Stimulated activated CD4-positive, alpha-beta T cell treated with anti-CD3 and anti-CD28 coated beads, Interleukin-4, amount 100 ng/mL, for 4 hours (primary cell): ENCODE data around the gene TMEM37.

Source experiments
- DNase-seq, 2 experiments: peaks; one replicate each; pipeline ENCODE4 v3.0.0-alpha.2; 2020

The TMEM37 gene

DNA sequence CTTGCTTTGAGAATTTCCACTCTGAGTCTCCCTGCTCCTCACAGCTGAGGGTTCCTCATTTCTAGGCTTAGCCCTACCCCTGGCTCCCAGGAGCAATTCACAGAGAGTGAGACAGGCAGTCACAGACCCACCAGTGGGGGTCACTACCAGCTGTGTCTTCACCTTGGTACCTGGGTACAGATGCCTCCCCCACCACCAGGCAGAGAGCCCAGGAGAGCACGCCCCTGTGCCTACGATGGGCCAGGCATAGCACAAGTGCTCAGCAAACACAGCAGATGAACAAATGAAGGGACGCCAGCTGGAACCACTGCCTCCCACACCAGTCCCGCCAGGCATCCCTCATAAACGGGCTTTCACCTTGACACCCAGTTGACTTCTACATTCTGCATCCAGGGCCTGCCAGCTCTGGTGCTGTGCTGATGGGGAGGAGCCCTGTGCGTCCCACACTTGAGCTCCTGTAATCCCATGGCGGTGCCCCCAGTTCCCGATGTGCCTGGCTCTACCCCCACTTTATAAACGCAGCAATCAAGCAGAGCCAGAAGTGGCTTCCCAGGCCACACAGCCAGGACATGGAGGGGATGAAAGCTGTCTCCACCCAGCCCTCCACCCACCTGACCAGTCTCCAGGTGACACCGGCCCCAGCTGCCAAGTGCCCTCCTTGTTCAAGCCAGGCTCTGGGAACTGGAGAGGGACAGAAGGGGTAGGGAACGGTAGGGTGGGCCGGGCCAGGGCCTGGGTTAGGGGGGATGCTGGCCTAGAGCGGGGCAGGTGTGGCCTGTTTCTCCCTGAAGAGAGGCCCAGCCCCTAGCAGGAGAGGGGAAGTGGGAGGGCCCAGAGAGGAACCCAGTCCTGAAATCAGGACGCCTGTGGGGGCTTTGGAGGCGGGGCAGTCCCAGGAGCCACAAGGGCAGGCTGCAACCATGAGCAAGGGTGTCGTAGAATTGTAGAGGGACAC, 50.1 kb downstream of the TMEM37 start:
- no peak for DNase-seq

DNA sequence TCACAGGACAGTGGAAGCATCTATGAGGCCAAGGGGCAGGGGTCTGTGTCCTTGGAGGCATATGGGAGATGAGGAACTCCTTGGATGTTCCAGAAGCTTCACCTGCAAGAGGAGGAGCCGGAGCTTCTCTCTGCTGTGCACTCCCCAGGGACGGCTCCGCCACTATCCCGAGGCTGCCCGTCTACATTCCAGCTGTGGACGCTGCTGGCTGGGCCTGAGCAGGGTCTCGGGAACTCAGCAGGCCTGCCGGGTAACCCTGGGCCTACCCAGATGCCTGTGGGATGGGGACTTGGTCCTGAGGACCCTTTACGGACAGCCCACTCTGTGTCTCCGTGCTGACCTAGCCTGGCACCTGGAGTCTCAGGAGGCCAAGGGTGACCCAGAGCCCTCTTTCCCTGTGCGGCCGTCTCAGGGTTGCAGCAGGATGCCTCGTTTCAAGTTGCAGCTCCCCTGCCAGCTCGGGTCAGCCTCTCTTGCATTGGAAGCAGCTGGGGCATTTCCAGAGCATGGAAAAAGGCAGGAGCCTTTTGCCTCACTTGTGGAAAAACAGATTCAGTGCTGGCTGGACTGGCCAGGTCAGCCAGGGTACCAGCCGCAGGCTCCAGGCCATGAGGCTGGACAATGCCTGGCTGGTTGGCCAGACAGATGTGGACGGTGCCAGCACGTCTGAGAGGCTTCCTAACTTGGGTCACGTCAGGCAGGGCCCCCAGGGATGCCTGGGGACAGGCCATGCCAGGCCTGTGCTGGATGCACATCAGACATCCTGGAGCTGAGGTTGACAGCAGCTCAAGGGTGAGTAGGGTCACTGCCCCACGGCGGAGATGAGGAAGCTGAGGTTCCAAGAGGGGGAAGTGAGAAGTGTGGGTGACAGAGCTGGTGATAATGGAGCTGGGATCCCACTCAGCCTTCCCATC, 51.1 kb downstream of the TMEM37 start:
- DNase-seq, result no peak

DNA sequence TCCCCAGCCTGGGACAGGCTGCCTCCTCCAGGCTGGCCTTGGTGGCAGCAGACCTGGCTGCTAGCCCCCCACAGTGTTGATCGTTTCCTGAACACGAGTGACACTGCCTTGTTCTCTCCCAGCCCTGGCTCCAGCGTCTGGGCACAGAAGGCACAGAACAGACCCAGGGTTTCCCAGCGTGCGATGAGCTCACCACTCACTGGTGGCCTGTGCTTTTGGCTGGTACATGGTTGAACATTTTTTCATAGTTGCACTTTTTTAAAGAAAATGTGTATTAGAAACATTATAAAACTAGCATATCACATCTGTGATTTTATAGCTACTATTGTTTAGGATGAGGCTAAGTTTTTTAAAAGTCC, 51.7 kb downstream of the TMEM37 start:
- no peak for DNase-seq

DNA sequence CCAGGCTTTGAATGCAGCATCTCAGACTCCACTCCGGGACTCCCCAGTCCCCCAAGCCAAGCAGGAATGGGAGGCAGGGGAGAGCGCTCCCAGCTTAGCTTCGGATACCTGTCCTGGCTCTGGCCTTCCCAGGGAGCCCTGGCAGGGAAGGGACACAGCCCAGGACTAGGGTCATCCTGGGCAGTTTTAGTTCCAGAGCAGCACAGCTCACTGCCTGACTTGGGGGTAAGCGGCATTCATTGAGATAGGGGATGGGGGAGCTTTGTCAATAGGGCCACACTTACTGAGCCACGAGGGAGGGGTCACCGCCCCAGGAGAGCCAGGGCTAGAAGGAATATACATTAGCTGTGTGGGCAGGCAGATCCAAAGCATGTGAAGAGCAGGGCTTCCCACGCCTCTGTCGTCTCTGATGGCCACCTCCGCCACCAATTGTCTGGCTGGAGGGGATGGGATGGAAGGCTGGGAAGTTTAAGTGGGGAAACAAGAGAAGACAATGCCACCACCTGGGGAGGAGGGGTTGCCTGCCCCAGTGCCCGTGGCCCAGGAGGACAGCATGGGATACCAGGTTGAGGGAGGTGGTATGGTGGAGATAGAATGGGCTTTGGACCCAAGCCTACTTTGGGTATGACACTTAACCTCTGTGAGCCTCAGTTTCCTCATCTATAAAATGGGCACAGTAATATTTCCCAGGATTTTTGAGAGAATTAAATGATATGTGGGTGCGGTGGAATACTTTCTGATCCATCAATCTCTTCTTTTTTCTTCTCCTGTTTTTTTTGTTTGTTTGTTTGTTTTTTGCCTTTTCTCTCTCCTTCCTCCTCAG, 52.5 kb downstream of the TMEM37 start:
- DNase-seq, result no peak

DNA sequence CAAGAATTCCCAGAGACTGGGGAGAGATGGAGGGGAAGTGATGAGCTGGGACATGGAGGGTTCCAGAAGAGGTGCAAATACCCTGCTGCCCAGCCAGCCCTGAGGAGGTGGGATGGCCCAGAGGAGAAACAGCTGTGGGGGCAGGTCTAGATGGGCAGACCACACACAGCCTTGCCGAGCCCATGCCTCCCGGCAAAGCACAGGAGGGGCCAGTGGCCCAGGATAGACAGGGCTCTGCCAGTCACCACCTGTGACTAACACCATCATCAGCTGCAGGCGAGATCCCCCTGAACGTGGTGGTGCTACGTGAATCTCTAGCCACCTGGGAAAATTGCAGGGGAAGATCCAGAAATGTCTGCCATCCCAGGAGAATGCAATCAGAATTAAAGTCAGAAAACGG, 53.2 kb downstream of the TMEM37 start:
- DNase-seq, result no peak

DNA sequence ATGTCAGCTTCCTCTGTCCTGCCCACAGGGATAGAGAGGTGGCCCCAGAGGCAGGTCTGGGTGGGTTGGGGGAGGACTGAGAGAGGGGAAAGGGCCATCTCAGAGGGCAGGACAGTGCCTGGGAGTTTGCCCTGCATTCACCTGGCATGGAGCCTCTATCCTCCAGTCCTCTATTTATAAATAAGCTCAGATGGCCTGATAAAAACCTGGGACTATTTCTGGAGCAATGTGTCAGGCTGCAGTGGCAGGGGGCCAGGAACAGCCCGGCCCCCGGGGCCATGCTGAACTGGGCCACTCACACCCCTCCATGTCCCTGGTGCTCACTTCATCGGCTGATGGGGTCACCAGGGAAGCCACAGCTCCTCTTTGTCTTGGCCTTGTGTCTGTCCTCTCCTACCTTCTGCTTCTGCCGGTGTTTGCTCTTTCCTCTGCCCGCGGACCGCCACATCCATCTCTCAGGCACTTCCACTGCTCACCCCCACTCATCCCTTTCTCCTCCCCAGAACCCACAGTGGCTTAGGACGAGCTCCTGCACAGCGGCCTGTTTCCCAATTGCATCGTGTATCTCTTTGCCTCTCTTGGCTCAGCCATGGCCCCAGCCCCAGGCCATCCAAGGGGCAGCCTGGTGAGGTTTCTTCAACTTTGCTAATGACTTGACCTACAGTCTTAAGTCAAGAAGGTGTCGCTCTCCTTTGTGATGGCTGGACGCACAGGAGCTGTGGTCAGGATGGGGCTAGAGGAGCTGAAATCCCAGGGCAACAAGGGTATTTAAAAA, 53.9 kb downstream of the TMEM37 start:
- no peak for DNase-seq

DNA sequence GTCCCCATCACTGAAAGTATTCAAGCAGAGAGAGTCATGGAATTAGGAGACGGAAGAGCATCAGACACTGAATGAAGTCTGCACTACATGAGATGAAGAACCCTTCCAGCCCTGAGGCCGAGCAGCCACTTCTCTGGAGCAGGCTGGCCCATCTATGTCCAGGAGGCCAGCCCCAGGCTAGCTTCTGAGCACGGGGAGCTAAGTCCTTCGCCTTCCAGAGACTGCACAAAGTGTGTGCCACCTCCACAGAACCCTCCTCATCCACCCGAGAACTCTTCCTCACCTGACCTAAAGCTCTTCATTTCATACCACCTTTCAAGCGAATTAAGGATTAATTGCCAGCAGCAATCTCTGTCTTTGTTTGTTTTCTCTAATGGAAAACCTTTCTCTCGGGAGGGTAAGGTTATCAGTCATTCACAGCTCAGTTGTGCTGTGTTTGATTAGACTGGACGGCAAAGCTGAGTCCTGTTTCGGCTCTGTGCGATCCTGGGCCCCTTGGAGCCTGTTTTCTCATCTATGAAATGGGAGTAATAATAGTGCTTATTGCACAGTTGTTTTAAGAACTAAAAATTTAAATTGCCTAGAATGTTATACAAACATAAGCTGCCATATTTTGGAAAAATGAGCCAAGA, 54.7 kb downstream of the TMEM37 start:
- DNase-seq, result no peak

DNA sequence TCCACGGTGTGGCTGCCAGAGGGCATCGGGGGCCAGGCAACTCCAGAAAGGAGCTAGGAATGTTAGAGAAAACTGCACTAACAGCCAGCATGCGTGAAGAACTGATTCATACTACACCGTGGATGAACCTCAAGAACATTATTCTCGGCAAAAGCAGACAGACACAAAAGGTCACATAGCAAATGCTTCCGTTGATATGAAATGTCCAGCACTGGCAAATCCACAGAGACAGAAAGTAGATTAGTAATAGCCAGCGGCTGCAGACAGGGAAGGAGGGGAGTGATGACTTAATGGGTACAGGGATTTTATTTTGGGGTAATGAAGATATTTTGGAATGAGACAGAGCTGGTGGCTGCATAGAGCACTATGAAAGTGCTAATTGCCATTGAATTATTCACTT, 55.2 kb downstream of the TMEM37 start:
- no peak for DNase-seq

DNA sequence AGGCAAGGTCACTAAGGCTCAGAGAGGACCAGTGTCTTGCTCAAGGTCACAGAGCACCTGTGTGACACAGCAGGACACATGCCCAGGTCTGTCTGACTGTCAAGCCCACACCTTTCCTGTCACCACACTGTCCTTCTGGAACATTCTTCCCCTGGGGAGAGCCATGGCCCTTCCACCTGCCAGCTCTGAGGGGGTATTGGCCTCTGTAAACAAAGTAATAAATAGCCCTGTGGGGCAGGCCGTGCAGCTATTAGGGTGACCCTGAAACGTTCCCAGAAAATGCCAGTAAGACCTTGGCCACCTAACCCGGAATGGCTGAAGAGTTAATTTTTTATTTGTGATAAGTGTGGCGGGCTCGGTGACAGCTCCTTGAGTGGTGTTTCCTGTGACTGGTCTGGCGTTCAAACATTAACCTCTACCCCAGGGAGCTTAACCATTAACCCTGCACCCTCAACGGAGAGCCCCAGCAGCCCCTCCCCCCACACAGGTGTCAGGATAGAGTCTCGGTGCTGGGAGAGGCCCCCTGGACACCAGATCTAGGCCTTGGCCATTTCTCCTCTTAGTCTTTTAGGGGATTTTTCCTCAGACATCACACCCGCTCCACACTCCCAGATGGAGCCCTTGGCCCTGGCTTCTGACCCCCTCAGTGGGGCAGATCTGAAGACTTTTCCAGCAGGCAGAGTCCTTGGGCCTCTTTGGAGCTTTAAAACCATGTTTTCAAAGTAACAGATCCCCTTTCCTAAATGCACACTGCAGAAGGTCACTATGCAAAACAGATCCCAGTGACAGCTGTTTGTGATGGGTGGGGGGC, 56.0 kb downstream of the TMEM37 start:
- DNase-seq, result no peak
